Bone marrow (tissue), 2 donors: ENCODE measurements around the gene SNAPC4.
"Not testable (repeated sequence)": the region's sequence is repeated elsewhere in the genome, so short reads cannot be mapped to it uniquely, and the experiment has no call there.

Experiments
- DNase-seq, 2 donors: peaks; one replicate each; lab custom pipeline; 2025; lab: John Stamatoyannopoulos, UW

The SNAPC4 gene

DNA sequence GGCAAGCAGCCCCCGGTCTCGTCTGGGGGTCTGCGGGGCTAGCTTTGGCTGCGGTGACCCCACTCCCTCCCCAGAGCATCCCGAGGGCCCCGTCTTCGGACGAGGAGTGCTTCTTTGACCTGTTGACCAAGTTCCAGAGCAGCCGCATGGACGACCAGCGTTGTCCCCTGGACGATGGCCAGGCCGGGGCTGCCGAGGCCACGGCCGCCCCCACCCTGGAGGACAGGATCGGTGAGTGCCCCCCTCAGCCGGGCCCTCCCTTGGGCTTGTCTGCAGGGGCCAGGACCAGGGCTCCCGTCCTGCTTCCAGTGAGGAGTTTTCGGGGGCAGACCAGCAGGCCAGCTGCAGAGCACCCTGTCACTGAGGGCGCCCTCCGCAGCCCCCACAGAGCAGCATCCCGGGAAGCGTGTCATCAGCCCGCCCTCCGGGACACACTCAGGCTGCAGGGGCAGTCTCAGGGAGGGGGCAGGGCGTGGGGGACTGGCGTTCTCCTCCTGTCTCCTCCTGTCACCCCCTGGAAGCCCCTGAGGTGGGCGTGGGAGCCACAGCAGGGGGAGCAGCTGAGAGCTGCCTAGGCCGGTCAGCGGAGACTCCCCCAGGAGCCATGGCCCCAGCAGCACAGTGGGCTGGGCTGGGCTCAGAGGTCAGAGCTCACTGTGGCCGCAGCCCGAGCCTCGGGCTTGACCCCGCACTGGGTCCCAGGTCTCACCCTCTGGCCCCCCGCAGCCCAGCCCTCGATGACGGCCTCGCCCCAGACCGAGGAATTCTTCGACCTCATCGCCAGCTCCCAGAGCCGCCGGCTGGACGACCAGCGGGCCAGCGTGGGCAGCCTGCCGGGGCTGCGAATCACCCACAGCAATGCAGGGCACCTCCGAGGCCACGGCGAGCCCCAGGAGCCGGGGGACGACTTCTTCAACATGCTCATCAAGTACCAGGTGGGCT, 44.1 kb downstream of the SNAPC4 start:
- DNase-seq: no peak

DNA sequence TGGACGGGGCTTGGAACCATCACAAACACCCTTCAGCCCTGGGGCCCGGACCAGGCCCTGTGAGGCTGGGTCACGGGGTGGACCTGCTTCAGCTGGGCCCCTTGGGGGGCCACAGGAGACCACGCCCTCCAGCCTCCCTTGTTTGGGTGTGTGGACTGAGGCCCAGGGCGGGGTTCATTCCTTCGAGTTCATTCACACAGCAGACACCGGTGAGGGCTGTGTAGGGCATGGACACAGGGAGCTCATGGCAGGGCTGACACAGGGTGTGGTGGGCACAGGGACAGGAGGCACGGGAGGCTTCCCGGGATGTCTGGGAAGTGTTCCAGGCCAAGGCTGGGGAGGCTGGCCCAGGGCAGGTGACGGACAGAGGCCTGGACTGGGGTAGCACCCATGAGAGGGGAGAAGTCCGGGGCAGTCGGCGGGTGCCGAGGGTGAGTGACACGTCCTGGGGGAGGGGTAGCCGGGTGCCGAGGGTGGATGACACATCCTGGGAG, 45.3 kb downstream of the SNAPC4 start:
- no peak for DNase-seq

DNA sequence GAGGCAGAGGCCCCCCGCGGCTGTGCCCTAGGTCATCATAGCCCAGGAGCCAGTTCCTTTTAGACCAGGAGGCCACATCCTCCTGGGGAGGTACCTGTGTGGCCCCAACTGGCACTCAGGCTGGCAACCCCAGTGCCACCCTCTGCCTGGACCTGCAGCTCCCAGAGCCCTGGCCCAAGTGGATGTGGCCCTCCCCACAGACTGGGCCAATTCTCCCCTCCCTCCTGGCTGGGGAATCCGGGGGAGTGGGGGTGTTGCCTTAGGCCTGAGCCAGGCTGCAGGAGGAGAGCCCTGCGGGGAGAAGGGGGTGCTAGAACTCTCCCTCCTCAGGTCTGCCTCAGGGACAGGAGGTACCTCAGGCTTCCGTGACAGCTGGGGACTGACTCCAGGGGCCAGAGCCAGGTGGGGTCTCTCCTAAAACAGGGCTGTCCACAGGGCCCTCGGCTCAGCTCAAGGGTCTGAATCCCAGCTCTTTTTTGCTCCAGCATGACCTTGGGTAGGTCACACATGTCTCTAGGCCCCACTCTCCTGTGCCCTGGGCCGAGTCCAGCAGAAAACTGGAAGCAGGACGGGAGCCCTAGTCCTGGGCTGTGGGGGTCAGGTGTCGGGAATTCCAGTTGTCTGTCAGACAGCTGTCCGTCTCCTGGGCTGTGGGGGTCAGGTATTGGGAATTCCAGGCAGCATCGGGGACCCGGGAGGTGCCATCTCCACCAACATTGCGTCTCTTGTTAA, 46.0 kb downstream of the SNAPC4 start:
- no peak for DNase-seq

DNA sequence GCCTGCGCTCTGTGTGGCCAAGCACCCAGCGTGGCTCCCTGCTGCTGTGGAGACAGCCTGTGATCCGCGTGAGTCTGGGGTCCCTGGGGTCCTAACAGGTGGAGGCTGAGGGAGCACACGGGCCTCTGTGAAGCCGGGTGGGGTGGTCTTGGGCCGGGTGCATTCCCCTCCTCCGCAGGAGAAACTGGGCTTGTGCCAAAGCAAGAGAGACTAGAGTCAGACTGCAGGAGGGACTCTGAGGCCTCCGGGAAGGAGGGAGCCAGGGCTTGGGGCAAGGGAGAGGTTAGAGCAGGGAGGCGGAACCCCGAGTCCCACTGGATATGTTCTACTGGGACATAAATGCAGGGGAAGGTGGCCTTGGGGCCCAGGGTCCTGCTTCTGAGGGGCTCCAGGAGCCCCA, 46.9 kb downstream of the SNAPC4 start:
- DNase-seq: no peak

DNA sequence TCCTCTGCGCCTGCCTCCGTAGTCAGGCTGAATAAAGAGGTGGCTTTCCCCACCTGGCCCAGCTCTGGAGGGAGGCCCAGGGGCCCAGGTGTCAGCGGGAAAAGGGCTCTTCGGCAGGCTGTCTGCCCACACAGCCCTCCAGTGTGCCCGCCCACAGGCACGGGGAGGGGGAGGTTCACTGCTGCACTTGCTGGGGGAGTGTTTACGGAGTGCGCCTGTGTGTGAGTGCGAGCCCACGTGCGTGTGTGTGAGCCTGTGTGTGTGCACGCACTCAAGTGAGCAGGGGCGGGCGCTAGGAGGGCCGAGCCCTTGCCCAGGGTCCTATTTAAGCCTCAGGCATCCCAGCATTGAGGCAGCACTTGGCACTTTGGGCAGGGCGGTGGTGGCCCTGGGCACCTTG, 47.3 kb downstream of the SNAPC4 start:
- DNase-seq: no peak

DNA sequence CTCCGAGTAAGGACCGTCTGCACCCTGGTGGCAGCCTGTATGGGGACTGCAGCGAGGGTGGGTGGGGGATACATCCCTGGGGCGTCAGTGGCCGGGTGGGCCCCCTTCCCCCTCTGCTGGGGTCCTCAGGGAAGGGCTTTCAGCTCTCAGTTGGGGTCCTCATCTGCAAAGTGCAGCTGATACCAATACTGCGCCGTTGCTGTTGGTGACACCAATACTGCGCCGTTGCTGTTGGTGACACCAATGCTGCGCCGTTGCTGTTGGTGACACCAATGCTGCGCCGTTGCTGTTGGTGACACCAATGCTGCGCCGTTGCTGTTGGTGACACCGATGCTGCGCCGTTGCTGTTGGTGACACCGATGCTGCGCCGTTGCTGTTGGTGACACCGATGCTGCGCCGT, 48.1 kb downstream of the SNAPC4 start:
- not testable (repeated sequence) for DNase-seq

DNA sequence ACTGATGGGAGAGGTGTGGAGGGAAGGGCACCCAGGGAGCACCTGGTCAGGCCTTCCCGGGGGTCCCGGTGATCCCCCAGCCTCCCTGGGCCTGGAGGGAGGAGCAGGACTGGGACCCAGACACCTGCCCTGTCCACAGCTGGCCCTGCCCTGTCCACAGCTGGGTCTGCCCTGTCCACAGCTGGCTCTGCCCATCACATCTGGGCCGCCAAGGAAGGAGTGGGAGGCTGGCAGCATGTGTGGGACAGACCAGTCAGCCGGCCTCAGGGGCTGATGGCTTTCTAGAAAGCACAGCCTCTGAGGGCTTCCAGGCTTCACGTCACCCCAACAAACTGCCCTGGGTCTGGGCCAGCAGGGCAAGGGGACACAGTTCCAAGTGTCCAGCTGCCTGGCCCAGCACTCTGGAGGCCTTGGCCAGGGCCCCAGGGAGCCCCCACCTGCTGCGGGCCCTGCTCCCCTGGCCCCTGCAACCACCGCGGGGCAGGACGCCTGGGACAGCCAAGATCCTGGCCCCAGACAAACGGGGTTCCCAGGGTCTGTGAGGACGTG, 48.6 kb downstream of the SNAPC4 start:
- DNase-seq: no peak
